ENCODE data around the gene CDKL1.

DNA sequence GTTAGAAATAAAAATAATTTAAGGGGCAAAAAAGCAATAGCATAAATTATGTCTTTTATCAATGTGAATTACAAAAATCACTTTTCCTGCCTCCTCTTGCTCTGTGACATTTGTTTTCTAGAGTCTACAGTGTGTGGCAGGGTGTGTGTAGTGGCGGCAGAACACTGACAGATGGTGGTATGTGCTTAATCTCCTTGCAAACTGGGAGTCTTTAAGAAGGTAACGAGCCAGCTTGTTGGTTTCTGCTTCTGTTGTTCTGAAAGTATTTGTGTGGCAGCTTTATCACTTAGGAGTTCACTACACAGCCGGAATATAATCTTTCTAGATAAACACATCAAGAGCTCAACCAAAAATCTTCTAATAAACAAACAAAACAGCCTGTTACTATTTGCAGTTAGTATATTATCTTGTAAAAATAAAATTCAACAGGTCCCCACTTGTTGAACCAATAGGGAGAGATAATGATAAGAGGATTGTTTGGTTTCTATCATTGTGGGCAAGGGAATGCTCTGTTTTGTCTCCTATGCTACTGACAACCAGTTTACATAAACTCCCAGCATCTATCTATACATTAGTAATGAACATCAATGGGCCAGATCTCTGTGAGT is 13.0 kb downstream of the CDKL1 start:
- TF ChIP-seq, protein P1, sequence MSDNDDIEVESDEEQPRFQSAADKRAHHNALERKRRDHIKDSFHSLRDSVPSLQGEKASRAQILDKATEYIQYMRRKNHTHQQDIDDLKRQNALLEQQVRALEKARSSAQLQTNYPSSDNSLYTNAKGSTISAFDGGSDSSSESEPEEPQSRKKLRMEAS (IDR thresholded peaks at IDR 0.05; ENCODE audit: low read depth) = no peak
- TF ChIP-seq EP300 (IDR thresholded peaks at IDR 0.05; ENCODE audit: borderline replicate concordance in 1 of 2, low read depth in 1 of 2, low read length in 1 of 2) (no peak), JUND (IDR thresholded peaks at IDR 0.05) (no peak), ELF1 (IDR thresholded peaks at IDR 0.05) (no peak), RFX5 (IDR thresholded peaks at IDR 0.05; ENCODE audit: low read length) (no peak), NFIC (IDR thresholded peaks at IDR 0.05; ENCODE audit: borderline replicate concordance) (no peak), EZH2phosphoT487 (IDR thresholded peaks at IDR 0.05; ENCODE audit: borderline replicate concordance, low read depth) (no peak), FOSL2 (IDR thresholded peaks at IDR 0.05; ENCODE audit: borderline replicate concordance, low read depth) (no peak), TAF1 (IDR thresholded peaks at IDR 0.05; ENCODE audit: borderline replicate concordance, low read depth, low read length) (no peak)
- TF ChIP-seq, protein P2, sequence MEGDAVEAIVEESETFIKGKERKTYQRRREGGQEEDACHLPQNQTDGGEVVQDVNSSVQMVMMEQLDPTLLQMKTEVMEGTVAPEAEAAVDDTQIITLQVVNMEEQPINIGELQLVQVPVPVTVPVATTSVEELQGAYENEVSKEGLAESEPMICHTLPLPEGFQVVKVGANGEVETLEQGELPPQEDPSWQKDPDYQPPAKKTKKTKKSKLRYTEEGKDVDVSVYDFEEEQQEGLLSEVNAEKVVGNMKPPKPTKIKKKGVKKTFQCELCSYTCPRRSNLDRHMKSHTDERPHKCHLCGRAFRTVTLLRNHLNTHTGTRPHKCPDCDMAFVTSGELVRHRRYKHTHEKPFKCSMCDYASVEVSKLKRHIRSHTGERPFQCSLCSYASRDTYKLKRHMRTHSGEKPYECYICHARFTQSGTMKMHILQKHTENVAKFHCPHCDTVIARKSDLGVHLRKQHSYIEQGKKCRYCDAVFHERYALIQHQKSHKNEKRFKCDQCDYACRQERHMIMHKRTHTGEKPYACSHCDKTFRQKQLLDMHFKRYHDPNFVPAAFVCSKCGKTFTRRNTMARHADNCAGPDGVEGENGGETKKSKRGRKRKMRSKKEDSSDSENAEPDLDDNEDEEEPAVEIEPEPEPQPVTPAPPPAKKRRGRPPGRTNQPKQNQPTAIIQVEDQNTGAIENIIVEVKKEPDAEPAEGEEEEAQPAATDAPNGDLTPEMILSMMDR (IDR thresholded peaks at IDR 0.05) = no peak
- TF ChIP-seq, protein P3, sequence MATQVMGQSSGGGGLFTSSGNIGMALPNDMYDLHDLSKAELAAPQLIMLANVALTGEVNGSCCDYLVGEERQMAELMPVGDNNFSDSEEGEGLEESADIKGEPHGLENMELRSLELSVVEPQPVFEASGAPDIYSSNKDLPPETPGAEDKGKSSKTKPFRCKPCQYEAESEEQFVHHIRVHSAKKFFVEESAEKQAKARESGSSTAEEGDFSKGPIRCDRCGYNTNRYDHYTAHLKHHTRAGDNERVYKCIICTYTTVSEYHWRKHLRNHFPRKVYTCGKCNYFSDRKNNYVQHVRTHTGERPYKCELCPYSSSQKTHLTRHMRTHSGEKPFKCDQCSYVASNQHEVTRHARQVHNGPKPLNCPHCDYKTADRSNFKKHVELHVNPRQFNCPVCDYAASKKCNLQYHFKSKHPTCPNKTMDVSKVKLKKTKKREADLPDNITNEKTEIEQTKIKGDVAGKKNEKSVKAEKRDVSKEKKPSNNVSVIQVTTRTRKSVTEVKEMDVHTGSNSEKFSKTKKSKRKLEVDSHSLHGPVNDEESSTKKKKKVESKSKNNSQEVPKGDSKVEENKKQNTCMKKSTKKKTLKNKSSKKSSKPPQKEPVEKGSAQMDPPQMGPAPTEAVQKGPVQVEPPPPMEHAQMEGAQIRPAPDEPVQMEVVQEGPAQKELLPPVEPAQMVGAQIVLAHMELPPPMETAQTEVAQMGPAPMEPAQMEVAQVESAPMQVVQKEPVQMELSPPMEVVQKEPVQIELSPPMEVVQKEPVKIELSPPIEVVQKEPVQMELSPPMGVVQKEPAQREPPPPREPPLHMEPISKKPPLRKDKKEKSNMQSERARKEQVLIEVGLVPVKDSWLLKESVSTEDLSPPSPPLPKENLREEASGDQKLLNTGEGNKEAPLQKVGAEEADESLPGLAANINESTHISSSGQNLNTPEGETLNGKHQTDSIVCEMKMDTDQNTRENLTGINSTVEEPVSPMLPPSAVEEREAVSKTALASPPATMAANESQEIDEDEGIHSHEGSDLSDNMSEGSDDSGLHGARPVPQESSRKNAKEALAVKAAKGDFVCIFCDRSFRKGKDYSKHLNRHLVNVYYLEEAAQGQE (IDR thresholded peaks at IDR 0.05; ENCODE audit: low read depth, low read length) = no peak
